ENCODE measurements around the gene NDRG3.

The NDRG3 gene

GRCh38 chr20:36745927-36746659 lies at the start of gene NDRG3:
NDRG3 (minus strand) TSS chr20:36746090; CDS start chr20:36721735, 24,355 bp downstream.
- peak; percentile 90 for DNase-seq

- no peak for DNase-seq
These were observed 48.2 kb upstream of the NDRG3 start for GRCh38 chr20:36794116-36794474.

- no peak for DNase-seq
These were observed 47.6 kb upstream of the NDRG3 start for GRCh38 chr20:36793294-36794115.

- DNase-seq, result no peak
These were observed 46.5 kb upstream of the NDRG3 start for GRCh38 chr20:36792422-36792821.

- DNase-seq, result no peak
These were observed 46.0 kb upstream of the NDRG3 start for GRCh38 chr20:36791862-36792261.

- no peak for DNase-seq
These were observed 40.8 kb upstream of the NDRG3 start for GRCh38 chr20:36786663-36787062.

GRCh38 chr20:36786246-36786645 lies 40.4 kb upstream of the NDRG3 start:
- no peak for DNase-seq

GRCh38 chr20:36785308-36785707 lies 39.4 kb upstream of the NDRG3 start:
- no peak for DNase-seq

GRCh38 chr20:36784900-36785299 lies 39.0 kb upstream of the NDRG3 start:
- no peak for DNase-seq

GRCh38 chr20:36784116-36784515 lies 38.2 kb upstream of the NDRG3 start:
- DNase-seq, result no peak

GRCh38 chr20:36779656-36780025 lies 33.8 kb upstream of the NDRG3 start:
- no peak for DNase-seq

GRCh38 chr20:36778831-36779655 lies 33.2 kb upstream of the NDRG3 start:
- no peak for DNase-seq

- no peak for DNase-seq
These were observed 31.7 kb upstream of the NDRG3 start for GRCh38 chr20:36777576-36777975.

GRCh38 chr20:36777167-36777566 lies 31.3 kb upstream of the NDRG3 start:
- DNase-seq, result no peak

GRCh38 chr20:36775826-36776225 lies 29.9 kb upstream of the NDRG3 start:
- DNase-seq, result no peak

- no peak for DNase-seq
These were observed 29.3 kb upstream of the NDRG3 start for GRCh38 chr20:36775196-36775595.

- DNase-seq, result peak; percentile 98
These were observed 27.9 kb upstream of the NDRG3 start, which contains the start of gene DSN1 for GRCh38 chr20:36773597-36774390. DSN1 (minus strand) TSS chr20:36773763; CDS start chr20:36771458, 2,305 bp downstream.

GRCh38 chr20:36773107-36773596 lies 27.3 kb upstream of the NDRG3 start:
- no peak for DNase-seq

GRCh38 chr20:36770680-36771079 lies 24.8 kb upstream of the NDRG3 start:
- DNase-seq, result no peak

GRCh38 chr20:36768768-36769430 lies 23.0 kb upstream of the NDRG3 start:
- DNase-seq, result no peak

GRCh38 chr20:36761125-36761524 lies 15.2 kb upstream of the NDRG3 start:
- no peak for DNase-seq

- DNase-seq, result no peak
These were observed 14.8 kb upstream of the NDRG3 start for GRCh38 chr20:36760647-36761046.

All from stimulated activated CD4-positive, alpha-beta T cell treated with anti-CD3 and anti-CD28 coated beads, Interleukin-4, amount 100 ng/mL, for 1 hour (primary cell).